Islet precursor cell (in vitro differentiated cells): ENCODE results near the gene HSPBP1.

Experiments used
- DNase-seq: peaks from one replicate; pipeline ENCODE4 v3.0.0-alpha.2; 2018

HSPBP1 gene

GRCh38 chr19:55252760-55253663 lies 26.9 kb downstream of the HSPBP1 start:
- no peak for DNase-seq

GRCh38 chr19:55251341-55252081 lies 28.4 kb downstream of the HSPBP1 start:
- peak; percentile 78 for DNase-seq

DNA sequence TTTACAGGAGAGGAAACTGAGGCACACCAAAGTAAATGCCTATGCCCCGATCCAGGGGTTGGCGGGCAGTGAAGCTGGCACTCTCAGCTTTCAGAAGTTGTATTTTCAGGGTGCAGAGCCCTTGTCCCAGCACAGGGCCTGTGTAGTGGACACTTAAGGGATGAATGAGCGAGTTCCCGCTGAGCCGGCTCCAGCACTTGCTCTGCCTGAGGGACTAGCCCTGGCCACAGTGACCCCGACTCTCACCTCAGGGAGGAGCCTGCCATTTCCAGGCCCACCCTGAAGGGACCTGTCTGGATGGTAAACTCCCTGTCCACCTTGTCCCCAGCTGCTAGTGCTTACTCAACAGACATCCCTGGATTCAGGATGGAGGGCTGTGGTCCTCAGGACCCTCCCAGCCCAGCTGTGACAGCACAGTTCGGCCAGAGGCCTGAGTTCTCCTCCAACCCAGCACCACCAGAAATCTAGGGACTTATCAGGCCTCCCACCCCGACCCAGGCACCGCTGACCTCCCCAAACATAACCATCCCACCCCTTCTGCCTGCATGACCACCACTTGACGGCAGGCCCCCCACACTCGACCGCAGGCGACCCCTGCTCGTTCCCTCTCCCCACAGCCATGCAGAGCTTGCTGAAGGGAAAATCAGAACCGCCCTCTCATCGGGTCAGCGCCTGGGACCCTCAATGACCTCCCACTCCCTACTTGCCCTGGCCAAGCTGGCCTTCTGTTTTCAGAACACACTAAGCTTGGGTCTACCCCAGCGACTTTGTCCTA lies 29.5 kb downstream of the HSPBP1 start:
- DNase-seq, result no peak

GRCh38 chr19:55249841-55250240 lies 30.1 kb downstream of the HSPBP1 start:
- no peak for DNase-seq

GRCh38 chr19:55248704-55249103 lies 31.2 kb downstream of the HSPBP1 start:
- DNase-seq, result no peak

DNA sequence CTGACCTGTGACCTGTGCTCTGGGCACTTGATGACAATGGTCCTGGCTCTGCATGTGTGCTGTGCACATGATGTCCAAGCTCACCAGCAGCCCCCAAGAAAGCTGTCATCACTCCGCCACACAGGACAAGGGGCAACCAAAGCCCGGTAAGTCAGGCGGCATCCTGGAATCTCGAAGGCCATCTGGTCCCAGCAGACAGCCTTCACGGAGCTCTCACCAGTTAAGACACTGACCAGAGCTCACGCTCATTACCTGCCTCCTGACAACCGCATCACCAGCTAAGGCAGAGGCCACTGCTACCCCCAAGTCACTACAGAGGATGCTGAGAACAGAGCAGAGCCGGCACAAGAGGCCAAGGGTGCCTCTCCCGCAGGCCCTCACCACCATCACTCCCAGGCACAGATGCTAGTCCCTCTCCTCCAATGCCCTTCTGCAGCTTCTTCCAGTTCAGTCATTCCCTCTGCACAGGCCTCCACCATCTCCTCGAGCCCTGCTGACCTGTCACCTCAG lies 31.7 kb downstream of the HSPBP1 start:
- DNase-seq, result no peak

DNA sequence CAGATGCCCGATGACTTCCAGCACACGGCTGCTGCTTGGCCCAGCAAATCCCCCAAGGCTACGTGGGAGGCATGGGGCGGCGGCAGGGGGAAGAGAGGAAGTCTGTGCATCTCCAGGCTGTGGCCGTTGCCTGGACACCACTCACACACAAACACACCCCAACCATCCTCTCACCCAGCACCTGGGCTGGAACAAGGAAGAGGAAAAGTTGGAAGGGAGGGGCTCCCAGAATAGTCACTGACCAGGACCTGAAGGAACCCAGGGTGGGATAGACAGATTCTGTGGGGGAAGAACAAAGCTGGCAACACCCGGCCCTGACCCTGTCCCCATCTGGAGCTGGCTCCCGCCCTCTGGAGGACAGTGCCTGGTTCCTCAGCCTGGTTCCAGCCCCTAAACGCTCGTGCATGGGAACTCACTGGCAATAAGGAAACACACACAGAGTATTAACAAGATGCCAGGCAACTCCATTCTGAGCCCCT lies 32.2 kb downstream of the HSPBP1 start:
- no peak for DNase-seq

GRCh38 chr19:55246462-55247451 lies 33.2 kb downstream of the HSPBP1 start:
- DNase-seq, result no peak

DNA sequence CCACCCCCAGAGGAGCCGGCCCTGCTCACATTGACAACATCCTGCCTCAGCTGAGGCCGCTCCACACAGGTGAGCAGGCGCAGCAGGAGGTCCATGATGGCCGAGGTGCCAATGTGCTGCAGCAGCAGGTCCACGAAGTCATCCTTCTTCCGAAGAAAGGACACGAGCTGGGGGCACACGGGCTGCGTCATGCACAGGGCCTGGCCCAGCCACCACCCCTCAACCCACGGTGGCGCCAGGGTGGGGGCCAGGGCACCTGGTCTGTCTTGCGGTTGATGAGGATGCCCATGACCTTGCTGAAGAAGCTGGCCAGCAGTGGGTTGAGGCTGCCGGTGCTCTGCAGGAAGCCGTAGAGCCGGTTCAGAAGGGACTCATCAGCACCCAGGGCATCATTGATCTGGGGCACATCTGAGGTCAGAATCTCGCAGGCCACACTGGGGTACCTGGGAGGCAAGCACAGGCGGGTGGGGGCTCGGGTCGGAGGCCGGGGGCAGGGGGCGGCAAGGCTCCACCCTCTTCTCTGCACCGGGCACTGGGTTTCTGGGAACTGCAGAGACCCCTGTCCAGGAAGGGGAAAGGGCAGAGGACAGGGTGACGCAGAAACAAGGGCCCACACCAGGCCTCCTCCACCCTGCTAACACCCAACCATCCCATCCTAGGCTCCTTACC lies 34.5 kb downstream of the HSPBP1 start:
- no peak for DNase-seq

- no peak for DNase-seq
Measured at GRCh38 chr19:55244004-55244680, 35.8 kb downstream of the HSPBP1 start.

DNA sequence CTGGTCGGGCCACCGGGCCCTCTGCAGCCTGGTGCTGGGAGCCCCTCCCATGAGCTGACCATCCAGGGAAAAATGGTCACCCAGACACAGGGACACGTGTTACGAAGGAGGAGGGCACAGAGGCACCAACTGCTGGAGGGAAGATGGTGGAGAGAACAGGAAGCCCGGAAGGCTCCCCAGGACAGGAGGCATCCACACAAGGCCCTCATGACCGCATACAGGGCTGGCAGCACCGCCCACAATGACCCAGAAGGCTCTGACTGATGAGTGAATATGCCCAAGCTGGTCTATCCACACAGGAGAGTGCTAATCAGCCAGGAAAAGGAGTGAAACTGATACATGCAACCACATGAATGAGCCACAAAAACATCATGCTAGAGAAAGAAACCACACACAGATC lies 37.4 kb downstream of the HSPBP1 start:
- no peak for DNase-seq

- DNase-seq, result no peak
Measured at GRCh38 chr19:55241935-55242464, 37.9 kb downstream of the HSPBP1 start.

GRCh38 chr19:55241143-55241934 lies 38.6 kb downstream of the HSPBP1 start:
- no peak for DNase-seq

DNA sequence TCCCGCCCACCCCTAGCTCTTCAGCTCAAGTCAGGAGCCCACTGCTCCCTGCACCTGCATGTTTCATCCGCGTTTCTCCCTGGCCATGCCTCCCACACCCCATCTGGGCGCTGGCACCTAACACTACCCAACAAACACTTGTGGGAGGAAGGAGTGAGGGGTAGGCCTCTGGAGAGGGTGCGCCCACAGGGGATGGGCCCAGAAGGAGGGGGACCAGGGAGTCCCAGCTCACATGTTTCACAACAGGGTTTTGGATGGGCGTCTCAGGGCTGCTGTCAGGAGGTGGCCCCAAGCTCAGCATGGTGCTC lies 39.2 kb downstream of the HSPBP1 start:
- no peak for DNase-seq

DNA sequence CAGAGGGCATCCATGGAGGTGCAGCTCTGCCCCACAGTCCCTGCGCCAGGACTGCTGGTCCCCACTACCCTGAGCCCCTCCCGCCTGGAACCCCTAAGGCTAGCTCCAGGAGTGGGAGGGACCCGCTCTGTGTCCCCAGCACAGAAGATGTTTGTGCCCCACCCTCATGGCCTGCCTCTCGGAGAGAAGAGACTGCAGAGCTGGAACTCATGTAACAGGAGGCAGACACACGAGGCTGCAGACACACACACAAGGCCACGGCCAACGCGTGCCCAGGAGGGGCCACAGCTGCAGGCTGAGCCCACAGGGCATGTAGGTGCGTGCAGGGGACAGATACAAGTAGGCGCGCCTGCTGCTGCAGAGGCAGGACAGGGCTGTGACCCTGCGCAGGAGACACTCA lies 40.9 kb downstream of the HSPBP1 start:
- no peak for DNase-seq

DNA sequence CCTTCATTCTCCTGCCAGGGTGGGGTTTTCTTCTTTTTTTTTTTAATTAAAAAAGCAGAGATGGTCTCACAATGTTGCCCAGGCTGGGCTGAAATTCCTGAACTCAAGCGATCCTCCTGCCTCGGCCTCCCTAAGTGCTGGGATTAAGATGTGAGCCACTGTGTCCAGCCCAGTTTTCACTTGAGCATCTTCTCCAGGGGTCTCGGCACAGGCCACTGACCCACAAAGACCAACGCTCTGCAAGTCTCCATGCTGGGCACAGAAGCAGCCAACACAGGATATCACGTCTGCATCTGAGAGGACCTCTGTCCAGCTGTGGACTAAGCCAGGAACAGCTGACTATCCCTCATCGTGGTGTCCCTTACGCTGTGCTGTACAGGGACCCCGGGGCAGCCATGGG lies 41.9 kb downstream of the HSPBP1 start:
- DNase-seq, result no peak

DNA sequence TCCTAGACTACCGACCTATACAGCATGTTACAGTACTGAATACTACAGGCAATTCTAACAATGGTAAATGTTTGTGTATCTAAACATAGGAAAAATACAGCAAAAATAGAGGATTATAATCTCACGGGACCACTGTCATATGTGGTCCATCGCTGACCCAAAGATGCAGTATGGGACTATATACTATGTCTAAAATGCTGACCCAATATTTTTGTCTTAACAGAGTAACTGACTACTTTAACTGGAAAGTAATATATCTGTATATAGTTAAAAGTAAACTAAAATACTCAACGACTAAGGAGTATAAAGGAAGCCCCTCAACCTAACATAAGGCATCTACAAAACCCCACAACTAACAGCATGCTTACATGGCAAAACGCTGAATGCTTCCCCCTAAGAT lies 46.9 kb downstream of the HSPBP1 start:
- no peak for DNase-seq

DNA sequence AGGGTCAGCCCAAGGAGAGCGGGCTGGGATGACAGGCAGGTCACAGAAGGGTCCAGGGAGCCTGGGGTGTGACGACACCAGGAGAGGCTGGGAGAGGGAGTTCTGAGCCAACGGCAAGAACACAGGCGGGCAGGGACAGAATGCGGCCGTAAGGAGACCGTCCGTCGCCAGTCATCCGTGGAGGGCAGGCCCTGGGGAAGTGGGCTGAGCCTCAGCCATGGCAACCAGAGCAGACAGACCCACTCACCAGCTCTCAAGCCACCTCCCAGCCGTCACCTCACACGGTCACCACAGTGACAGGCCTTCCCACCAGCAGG lies 47.7 kb downstream of the HSPBP1 start:
- no peak for DNase-seq

DNA sequence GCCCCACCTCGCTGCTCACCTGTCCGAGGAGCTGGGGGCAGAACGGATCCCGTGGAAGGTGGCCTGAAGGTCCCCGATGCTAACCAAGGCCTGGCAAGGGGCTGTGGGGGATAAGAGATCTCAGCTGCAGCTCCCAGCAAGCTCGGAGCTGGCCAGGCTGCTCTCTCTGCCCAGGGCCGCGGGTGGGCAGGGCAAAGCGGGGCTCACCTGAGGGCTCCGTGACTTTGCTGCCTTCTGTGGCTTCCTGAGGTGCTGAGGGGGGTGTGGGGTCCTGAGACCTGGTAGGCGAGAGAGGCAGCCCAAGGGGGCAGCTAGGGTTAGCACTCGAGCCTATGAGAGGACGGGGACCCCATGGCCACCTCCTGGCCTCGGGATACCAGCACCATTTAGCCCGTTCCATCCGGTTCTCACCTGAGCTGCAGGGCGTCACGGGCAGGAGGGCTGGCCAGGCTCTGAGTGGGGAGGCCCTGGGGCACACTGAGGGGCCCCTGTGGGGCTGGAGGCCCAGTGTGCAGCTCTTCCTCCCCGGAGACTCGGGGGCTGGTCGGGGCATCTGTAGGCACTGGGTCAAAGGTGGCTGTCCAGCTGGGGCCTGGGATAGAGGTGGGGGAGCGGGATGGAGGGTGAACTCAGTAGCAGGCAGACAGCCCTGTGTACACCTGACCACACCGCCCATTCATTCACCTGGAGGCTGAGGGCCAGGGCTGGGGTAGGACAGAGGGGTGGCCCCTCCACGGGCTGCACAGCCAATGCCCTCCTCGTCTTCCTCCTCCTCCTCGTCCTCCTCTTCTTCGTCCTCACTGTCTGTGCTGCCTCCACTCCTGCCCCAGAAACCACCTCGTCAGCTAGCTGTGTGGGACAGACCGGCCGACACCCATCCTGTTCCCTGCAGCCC lies 48.3 kb downstream of the HSPBP1 start:
- no peak for DNase-seq
